ENCODE data around the gene ZNF487. TPM values are rescaled to one million over a fixed set of nuclear protein-coding genes. Genes with fewer than 3 reads are reported as not detected.

Gene ZNF487
- polyA plus RNA-seq, 2 of the 4 experiments (the other 2 are of a cell fraction): 4.3 to 7.2 TPM

DNA sequence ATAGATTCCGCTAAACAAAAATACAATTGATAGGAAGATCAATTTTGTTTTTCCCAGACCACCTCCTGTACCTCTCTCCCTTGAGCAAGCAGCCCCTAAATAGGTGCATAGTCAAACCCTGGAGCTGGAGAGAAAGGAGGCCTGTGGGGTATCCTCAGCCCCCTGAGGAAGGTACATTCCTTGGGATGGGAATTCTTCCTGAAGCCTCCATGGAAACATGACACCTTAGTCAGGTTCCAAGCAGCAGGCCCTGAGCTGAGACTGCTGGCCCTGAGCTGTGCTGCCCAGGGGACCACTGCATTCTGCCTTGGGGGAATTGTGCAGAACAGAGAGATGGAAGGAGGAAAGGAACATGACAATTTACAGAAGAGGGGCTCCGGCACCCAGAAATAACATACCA, 35.3 kb upstream of the ZNF487 start:
- Histone ChIP-seq H3K9me3 (no peaks in the 10 kb centered on the region), H3K4me3 (no peak overlapping the region), H3K27ac (peak overlapping the region in 1 of 2 experiments; percentile 19; a peak in 1 of 6 replicates), H3K4me1 (peaks cover 85% of the 10 kb centered on the region), H3K4me2 (peak overlapping the region; percentile 87)
- FAIRE-seq (no peak), ATAC-seq (no peak), DNase-seq (ENCODE audit: low read depth in 1 of 2, low spot score in 1 of 2) (no peak)
- TF ChIP-seq FOXS1 (CRISPR knock-in tag; IDR thresholded peaks at IDR 0.05) (no peak), ZFP36 (IDR thresholded peaks at IDR 0.05; ENCODE audit: borderline replicate concordance, partially characterized antibody) (no peak), POLR2A (IDR thresholded peaks at IDR 0.05; ENCODE audit: low read length) (no peak), HDAC2 (IDR thresholded peaks at IDR 0.05) (no peak), POLR2AphosphoS2 (conservative IDR thresholded peaks at IDR 0.05; ENCODE audit: low read length) (no peak), CBX8 (IDR thresholded peaks at IDR 0.05) (no peak), RARB (CRISPR knock-in tag; IDR thresholded peaks at IDR 0.05) (no peak)
- TF ChIP-seq, protein P1, sequence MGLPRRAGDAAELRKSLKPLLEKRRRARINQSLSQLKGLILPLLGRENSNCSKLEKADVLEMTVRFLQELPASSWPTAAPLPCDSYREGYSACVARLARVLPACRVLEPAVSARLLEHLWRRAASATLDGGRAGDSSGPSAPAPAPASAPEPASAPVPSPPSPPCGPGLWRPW (IDR thresholded peaks at IDR 0.05): no peak
- TF ChIP-seq, protein P2, sequence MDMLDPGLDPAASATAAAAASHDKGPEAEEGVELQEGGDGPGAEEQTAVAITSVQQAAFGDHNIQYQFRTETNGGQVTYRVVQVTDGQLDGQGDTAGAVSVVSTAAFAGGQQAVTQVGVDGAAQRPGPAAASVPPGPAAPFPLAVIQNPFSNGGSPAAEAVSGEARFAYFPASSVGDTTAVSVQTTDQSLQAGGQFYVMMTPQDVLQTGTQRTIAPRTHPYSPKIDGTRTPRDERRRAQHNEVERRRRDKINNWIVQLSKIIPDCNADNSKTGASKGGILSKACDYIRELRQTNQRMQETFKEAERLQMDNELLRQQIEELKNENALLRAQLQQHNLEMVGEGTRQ (IDR thresholded peaks at IDR 0.05): no peak
- TF ChIP-seq, protein P3, sequence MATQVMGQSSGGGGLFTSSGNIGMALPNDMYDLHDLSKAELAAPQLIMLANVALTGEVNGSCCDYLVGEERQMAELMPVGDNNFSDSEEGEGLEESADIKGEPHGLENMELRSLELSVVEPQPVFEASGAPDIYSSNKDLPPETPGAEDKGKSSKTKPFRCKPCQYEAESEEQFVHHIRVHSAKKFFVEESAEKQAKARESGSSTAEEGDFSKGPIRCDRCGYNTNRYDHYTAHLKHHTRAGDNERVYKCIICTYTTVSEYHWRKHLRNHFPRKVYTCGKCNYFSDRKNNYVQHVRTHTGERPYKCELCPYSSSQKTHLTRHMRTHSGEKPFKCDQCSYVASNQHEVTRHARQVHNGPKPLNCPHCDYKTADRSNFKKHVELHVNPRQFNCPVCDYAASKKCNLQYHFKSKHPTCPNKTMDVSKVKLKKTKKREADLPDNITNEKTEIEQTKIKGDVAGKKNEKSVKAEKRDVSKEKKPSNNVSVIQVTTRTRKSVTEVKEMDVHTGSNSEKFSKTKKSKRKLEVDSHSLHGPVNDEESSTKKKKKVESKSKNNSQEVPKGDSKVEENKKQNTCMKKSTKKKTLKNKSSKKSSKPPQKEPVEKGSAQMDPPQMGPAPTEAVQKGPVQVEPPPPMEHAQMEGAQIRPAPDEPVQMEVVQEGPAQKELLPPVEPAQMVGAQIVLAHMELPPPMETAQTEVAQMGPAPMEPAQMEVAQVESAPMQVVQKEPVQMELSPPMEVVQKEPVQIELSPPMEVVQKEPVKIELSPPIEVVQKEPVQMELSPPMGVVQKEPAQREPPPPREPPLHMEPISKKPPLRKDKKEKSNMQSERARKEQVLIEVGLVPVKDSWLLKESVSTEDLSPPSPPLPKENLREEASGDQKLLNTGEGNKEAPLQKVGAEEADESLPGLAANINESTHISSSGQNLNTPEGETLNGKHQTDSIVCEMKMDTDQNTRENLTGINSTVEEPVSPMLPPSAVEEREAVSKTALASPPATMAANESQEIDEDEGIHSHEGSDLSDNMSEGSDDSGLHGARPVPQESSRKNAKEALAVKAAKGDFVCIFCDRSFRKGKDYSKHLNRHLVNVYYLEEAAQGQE (IDR thresholded peaks at IDR 0.05): no peak
- 75% methylated on average over 2 of the region's 2 CpGs for WGBS (ENCODE audit: missing lambda C conversion rate)
- POLR2A ChIA-PET: interaction anchor here (1.0 kb wide), 1 partner anchor 8 kb away, joined by 4 read pairs; the partner anchor contains the start of gene HNRNPF
- CTCF ChIA-PET: interaction anchor here (0.8 to 2.6 kb wide), 5 partner anchors 11 to 136 kb away, joined by 3 to 7 read pairs (median 3); no protein-coding TSS in a partner anchor

DNA sequence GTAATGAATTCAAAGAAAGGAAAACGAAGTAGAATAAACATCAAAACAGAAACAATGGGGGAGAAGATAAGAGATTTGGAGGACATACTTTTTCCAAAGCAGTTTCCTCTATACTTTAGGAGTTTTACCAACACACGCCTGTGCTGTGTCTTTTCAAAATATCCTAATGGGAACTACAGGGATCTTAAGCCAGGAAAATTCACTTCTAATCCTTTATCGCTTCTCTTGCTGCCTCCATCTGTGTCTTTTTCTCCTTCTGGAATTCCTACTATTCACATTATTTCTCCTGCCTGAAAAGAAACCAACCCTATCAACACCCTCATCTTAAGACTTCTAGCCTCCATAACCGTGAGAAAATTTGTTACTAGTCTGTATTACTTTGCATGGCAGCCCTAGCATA, 34.7 kb upstream of the ZNF487 start:
- FAIRE-seq (no peak), ATAC-seq (no peak), DNase-seq (ENCODE audit: low read depth in 1 of 2, low spot score in 1 of 2) (no peak)
- ChIA-PET POLR2A (no interaction called here), CTCF (interaction anchor here (0.8 to 2.6 kb wide), 2 partner anchors 20 to 109 kb away, joined by 3 to 7 read pairs; no protein-coding TSS in a partner anchor)
- H3K4me3 ChIP-seq: no peak overlapping the region
- H3K4me2 ChIP-seq: peak overlapping the region; percentile 87; the same call in 2 of the 3 replicates
- no peak overlapping the region for H3K27ac ChIP-seq
- no peaks in the 10 kb centered on the region for H3K9me3 ChIP-seq
- 58% methylated on average over 4 of the region's 4 CpGs for WGBS (ENCODE audit: missing lambda C conversion rate)
- no peak for TF ChIP-seq CHD2 (IDR thresholded peaks at IDR 0.05; ENCODE audit: low read length, partially characterized antibody)
- no peak for TF ChIP-seq TFCP2L1 (CRISPR knock-in tag; IDR thresholded peaks at IDR 0.05)
- TF ChIP-seq, protein P4, sequence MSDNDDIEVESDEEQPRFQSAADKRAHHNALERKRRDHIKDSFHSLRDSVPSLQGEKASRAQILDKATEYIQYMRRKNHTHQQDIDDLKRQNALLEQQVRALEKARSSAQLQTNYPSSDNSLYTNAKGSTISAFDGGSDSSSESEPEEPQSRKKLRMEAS (IDR thresholded peaks at IDR 0.05): no peak
- TF ChIP-seq RCOR1 (IDR thresholded peaks at IDR 0.05; ENCODE audit: low read depth, low read length): no peak
- no peak for TF ChIP-seq FOSL2 (IDR thresholded peaks at IDR 0.05)
- no peak for TF ChIP-seq FOSL2 (CRISPR knock-in tag; IDR thresholded peaks at IDR 0.05)
- no peak for TF ChIP-seq HDAC2 (IDR thresholded peaks at IDR 0.05)
- no peak for TF ChIP-seq JUN (IDR thresholded peaks at IDR 0.05)
- TF ChIP-seq, protein P2 (IDR thresholded peaks at IDR 0.05): no peak
- TF ChIP-seq ZSCAN20 (CRISPR knock-in tag; IDR thresholded peaks at IDR 0.05): no peak
- TF ChIP-seq, protein P5, sequence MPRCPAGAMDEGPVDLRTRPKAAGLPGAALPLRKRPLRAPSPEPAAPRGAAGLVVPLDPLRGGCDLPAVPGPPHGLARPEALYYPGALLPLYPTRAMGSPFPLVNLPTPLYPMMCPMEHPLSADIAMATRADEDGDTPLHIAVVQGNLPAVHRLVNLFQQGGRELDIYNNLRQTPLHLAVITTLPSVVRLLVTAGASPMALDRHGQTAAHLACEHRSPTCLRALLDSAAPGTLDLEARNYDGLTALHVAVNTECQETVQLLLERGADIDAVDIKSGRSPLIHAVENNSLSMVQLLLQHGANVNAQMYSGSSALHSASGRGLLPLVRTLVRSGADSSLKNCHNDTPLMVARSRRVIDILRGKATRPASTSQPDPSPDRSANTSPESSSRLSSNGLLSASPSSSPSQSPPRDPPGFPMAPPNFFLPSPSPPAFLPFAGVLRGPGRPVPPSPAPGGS (IDR thresholded peaks at IDR 0.05): no peak
- no peak for TF ChIP-seq CHD4 (IDR thresholded peaks at IDR 0.05; ENCODE audit: borderline replicate concordance)
- TF ChIP-seq TP53 (CRISPR knock-in tag; IDR thresholded peaks at IDR 0.05): no peak
- TF ChIP-seq, protein P1 (IDR thresholded peaks at IDR 0.05): no peak
- TF ChIP-seq SREBF2 (IDR thresholded peaks at IDR 0.05): no peak
- TF ChIP-seq HEYL (CRISPR knock-in tag; IDR thresholded peaks at IDR 0.05): no peak
- no peak for TF ChIP-seq BHLHE40 (IDR thresholded peaks at IDR 0.05; ENCODE audit: low read depth, low read length)
- TF ChIP-seq FOSB (CRISPR knock-in tag; IDR thresholded peaks at IDR 0.05): no peak
- H3K4me1 ChIP-seq: peaks cover 85% of the 10 kb centered on the region

Measured in A549 (cell line).